Astrocyte (in vitro differentiated cells and primary cell): Measurements from ENCODE around the gene CIAPIN1. TPM values are rescaled to one million over a fixed set of nuclear protein-coding genes. Genes with fewer than 3 reads are reported as not detected.

Experiments used
- DNase-seq: peaks from one replicate; pipeline ENCODE4 v3.0.0-alpha.2; 2010; ENCODE audit warnings: low read depth
- FAIRE-seq: peaks from 2 replicates; lab custom pipeline; 2011; peaks lifted over from hg19 to GRCh38; lab: Jason Lieb, UNC
- H2AFZ ChIP-seq: 2 replicates; pipeline ENCODE4 v1.6.0; 2012; ENCODE audit warnings: low read depth, low read length, inconsistent platforms
- H3K27ac ChIP-seq: 2 replicates; pipeline ENCODE4 v1.5.1; 2011; ENCODE audit warnings: low read depth, low read length, inconsistent platforms
- H3K27me3 ChIP-seq: 2 replicates; pipeline ENCODE4 v1.6.0; 2011; ENCODE audit warnings: low read length, inconsistent platforms; ENCODE audit not compliant: insufficient read depth
- H3K36me3 ChIP-seq: 2 replicates; pipeline ENCODE4 v1.5.1; 2011; ENCODE audit warnings: low read length, inconsistent platforms; ENCODE audit not compliant: insufficient read depth
- H3K4me1 ChIP-seq: 2 replicates; pipeline ENCODE4 v1.5.1; 2011; ENCODE audit warnings: low read length, inconsistent platforms; ENCODE audit not compliant: insufficient read depth
- H3K4me2 ChIP-seq: 2 replicates; pipeline ENCODE4 v1.6.0; 2012; ENCODE audit warnings: low read length, inconsistent platforms
- H3K4me3 ChIP-seq: 2 replicates; pipeline ENCODE4 v1.5.1; 2011; ENCODE audit warnings: low read depth, mild to moderate bottlenecking, low read length, inconsistent platforms; ENCODE audit not compliant: insufficient read depth
- H3K79me2 ChIP-seq: 2 replicates; pipeline ENCODE4 v1.6.0; 2012; ENCODE audit warnings: mild to moderate bottlenecking, low read length, inconsistent platforms; ENCODE audit not compliant: insufficient read depth
- H3K9ac ChIP-seq: 2 replicates; pipeline ENCODE4 v1.6.0; 2012; ENCODE audit warnings: mild to moderate bottlenecking, low read length, inconsistent platforms
- H3K9me3 ChIP-seq: 2 replicates; pipeline ENCODE4 v1.5.1; 2012; ENCODE audit warnings: low read depth, mild to moderate bottlenecking, low read length, inconsistent platforms; ENCODE audit not compliant: insufficient read depth
- H4K20me1 ChIP-seq: 2 replicates; pipeline ENCODE4 v1.6.0; 2012; ENCODE audit warnings: low read length, inconsistent platforms; ENCODE audit not compliant: insufficient read depth
- H3K27ac Mint-ChIP-seq: one replicate; pipeline ENCODE4 v1.8.0; 2021; ENCODE audit warnings: mild to moderate bottlenecking, mixed read lengths; ENCODE audit not compliant: unreplicated experiment
- H3K27me3 Mint-ChIP-seq: one replicate; pipeline ENCODE4 v1.8.0; 2021; ENCODE audit warnings: low read depth, mixed read lengths; ENCODE audit not compliant: unreplicated experiment
- H3K36me3 Mint-ChIP-seq: one replicate; pipeline ENCODE4 v1.8.0; 2021; ENCODE audit warnings: low read depth, mixed read lengths; ENCODE audit not compliant: unreplicated experiment
- H3K4me1 Mint-ChIP-seq: one replicate; pipeline ENCODE4 v1.8.0; 2021; ENCODE audit warnings: low read depth, mixed read lengths; ENCODE audit not compliant: unreplicated experiment
- H3K4me3 Mint-ChIP-seq: one replicate; pipeline ENCODE4 v1.8.0; 2021; ENCODE audit warnings: mild to moderate bottlenecking, moderate library complexity, mixed read lengths; ENCODE audit not compliant: unreplicated experiment
- H3K9me3 Mint-ChIP-seq: one replicate; pipeline ENCODE4 v1.8.0; 2021; ENCODE audit warnings: mild to moderate bottlenecking, mixed read lengths; ENCODE audit not compliant: unreplicated experiment
- EZH2 ChIP-seq: IDR thresholded peaks from 2 replicates; pipeline ENCODE4 v1.6.1; 2012; ENCODE audit warnings: mild to moderate bottlenecking, low read length, inconsistent platforms; ENCODE audit not compliant: insufficient read depth
- total RNA-seq: library from RNA; stranded (reverse); gene quantifications from 2 replicates; pipeline ENCODE4 v1.2.1, GENCODE V29; 2021
- TF ChIP-seq, protein P1 (sequence below): IDR thresholded peaks from 2 replicates; pipeline ENCODE4 v1.5.1; 2011; ENCODE audit warnings: low read depth, mild to moderate bottlenecking, inconsistent platforms, low read length, moderate library complexity; ENCODE audit not compliant: insufficient read depth

Gene CIAPIN1
- total RNA-seq, 1 donor from 2014 or later = 68.9 TPM

DNA sequence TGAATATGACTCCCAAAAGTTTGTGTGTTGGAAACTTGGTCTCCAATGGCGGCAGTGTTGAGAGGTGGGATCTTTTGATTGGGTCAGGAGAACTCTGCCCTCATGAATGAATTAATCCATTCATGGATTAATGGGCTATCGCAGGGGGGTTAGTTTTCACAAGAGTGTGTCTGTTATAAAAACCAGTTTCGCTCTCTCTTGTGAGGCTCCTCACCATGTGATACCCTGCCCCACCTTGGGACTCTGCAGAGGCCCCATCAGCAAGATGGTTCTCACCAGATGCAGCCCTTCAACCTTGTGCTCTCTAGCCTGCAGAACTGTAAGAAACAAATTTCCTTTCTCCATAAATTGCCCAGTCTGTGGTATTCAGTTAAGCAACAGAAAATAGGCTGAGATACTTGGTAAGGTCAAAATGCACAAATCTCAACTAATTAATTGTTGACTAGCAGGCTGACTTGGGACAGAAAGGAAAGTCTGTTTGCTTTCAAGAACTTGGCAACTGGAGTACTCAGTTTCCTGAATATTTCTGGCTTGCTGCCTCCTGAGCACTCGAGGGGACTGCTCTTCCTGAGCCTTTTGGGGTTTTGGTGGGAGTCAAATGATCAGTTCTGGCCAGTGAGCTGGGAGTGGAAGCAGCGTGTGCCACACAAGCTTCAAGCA lies 56.4 kb downstream of the CIAPIN1 start:
- FAIRE-seq (no peak), DNase-seq (no peak)
- no peaks in the 10 kb centered on the region for H3K36me3 ChIP-seq
- Mint-ChIP-seq H3K27ac (no peak overlapping the region), H3K4me3 (no peak overlapping the region), H3K27me3 (peaks cover 12% of the 10 kb centered on the region), H3K4me1 (peaks cover 3% of the 10 kb centered on the region), H3K9me3 (peaks cover 6% of the 10 kb centered on the region), H3K36me3 (peaks cover 2% of the 10 kb centered on the region)
- H3K27me3 ChIP-seq = peaks cover 9% of the 10 kb centered on the region
- H4K20me1 ChIP-seq = no peaks in the 10 kb centered on the region
- no peaks in the 10 kb centered on the region for H3K79me2 ChIP-seq
- no peak for TF ChIP-seq EZH2
- TF ChIP-seq, protein P1, sequence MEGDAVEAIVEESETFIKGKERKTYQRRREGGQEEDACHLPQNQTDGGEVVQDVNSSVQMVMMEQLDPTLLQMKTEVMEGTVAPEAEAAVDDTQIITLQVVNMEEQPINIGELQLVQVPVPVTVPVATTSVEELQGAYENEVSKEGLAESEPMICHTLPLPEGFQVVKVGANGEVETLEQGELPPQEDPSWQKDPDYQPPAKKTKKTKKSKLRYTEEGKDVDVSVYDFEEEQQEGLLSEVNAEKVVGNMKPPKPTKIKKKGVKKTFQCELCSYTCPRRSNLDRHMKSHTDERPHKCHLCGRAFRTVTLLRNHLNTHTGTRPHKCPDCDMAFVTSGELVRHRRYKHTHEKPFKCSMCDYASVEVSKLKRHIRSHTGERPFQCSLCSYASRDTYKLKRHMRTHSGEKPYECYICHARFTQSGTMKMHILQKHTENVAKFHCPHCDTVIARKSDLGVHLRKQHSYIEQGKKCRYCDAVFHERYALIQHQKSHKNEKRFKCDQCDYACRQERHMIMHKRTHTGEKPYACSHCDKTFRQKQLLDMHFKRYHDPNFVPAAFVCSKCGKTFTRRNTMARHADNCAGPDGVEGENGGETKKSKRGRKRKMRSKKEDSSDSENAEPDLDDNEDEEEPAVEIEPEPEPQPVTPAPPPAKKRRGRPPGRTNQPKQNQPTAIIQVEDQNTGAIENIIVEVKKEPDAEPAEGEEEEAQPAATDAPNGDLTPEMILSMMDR = no peak
- no peak overlapping the region for H2AFZ ChIP-seq
- no peaks in the 10 kb centered on the region for H3K4me1 ChIP-seq
- no peak overlapping the region for H3K4me3 ChIP-seq
- peaks cover 3% of the 10 kb centered on the region for H3K9me3 ChIP-seq
- H3K4me2 ChIP-seq = no peak overlapping the region
- H3K9ac ChIP-seq = no peak overlapping the region
- H3K27ac ChIP-seq = no peak overlapping the region

DNA sequence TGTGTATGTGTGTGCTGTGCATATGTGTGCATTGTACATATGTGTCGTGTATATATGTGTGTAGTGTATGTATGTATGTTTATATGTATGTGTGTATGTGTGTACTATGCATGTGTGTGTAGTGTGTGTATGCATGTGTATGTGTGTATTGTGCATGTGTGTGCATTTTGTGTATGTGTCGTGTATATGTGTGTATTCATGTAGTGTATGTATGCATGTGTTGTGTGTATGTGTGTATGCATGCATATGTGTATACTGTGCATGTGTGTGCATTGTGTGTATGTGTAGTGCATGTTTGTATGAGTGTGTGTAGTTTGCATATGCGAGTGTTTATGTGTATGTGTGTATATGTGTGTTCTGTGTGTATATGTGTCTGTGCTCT lies 58.1 kb downstream of the CIAPIN1 start:
- H3K4me1 ChIP-seq = no peaks in the 10 kb centered on the region
- Mint-ChIP-seq H3K4me3 (no peak overlapping the region), H3K36me3 (no peaks in the 10 kb centered on the region), H3K4me1 (peaks cover 4% of the 10 kb centered on the region), H3K27me3 (peaks cover 12% of the 10 kb centered on the region), H3K27ac (no peak overlapping the region), H3K9me3 (peaks cover 6% of the 10 kb centered on the region)
- no peak overlapping the region for H2AFZ ChIP-seq
- no peaks in the 10 kb centered on the region for H3K36me3 ChIP-seq
- H3K27ac ChIP-seq = no peak overlapping the region
- TF ChIP-seq, protein P1 = no peak
- TF ChIP-seq EZH2 = no peak
- no peak overlapping the region for H3K9ac ChIP-seq
- peaks cover 9% of the 10 kb centered on the region for H3K27me3 ChIP-seq
- no peak for DNase-seq
- H3K79me2 ChIP-seq = no peaks in the 10 kb centered on the region
- no peak for FAIRE-seq
- no peaks in the 10 kb centered on the region for H3K9me3 ChIP-seq
- H3K4me2 ChIP-seq = no peak overlapping the region
- H4K20me1 ChIP-seq = no peaks in the 10 kb centered on the region
- no peak overlapping the region for H3K4me3 ChIP-seq

DNA sequence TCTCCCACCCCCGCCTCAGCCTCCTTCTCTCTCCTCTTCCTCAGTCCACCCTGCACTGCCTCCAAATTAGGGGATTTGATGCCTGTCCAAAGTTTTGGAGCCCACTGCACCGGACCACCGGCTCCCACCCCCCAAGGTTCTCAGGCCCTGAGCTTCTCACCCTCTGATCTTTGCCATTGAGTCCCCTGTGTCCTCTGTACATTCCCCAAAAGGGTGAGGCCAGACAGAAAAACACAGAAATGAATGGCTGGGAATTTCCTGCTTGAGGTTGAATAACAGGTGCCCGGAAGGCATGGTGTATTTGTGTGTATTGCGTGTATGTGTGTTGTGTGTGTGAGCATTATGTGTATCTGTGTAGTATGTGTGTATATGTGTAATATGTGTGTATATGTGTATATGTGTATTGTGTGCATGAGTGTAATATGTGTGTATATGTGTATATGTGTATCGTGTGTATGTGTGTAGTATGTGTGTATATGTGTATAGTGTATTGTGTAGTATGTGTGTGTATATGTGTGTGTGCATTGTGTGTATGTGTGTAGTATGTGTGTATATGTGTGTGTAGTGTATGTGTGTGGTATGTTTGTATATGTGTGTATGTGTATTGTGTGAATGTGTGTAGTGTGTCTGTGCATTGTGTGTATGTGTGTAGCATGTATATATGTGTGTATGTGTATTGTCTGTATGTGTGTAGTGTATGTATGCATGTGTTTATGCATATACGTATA lies 58.7 kb downstream of the CIAPIN1 start:
- H2AFZ ChIP-seq = no peak overlapping the region
- DNase-seq (no peak), FAIRE-seq (no peak)
- H3K27ac Mint-ChIP-seq = no peak overlapping the region
- no peak overlapping the region for H3K27ac ChIP-seq
- no peak overlapping the region for H3K4me2 ChIP-seq
- H3K9me3 ChIP-seq = no peaks in the 10 kb centered on the region
- H3K27me3 ChIP-seq = peaks cover 9% of the 10 kb centered on the region
- no peak for TF ChIP-seq EZH2
- TF ChIP-seq, protein P1 = no peak
- H3K79me2 ChIP-seq = no peaks in the 10 kb centered on the region
- H3K9me3 Mint-ChIP-seq = peaks cover 6% of the 10 kb centered on the region
- H3K9ac ChIP-seq = no peak overlapping the region
- H3K36me3 ChIP-seq = no peaks in the 10 kb centered on the region
- no peaks in the 10 kb centered on the region for H3K36me3 Mint-ChIP-seq
- H3K4me3 Mint-ChIP-seq = no peak overlapping the region
- no peaks in the 10 kb centered on the region for H3K4me1 ChIP-seq
- no peak overlapping the region for H3K4me3 ChIP-seq
- no peaks in the 10 kb centered on the region for H4K20me1 ChIP-seq
- peaks cover 12% of the 10 kb centered on the region for H3K27me3 Mint-ChIP-seq
- H3K4me1 Mint-ChIP-seq = peaks cover 9% of the 10 kb centered on the region
